HuH-7 (cell line): ENCODE measurements around the gene SDF2.
"Not testable (repeated sequence)": the region's sequence is repeated elsewhere in the genome, so short reads cannot be mapped to it uniquely, and the experiment has no call there.

Experiments used
- DNase-seq: peaks from one replicate; pipeline ENCODE4 v3.0.0; 2011; ENCODE audit warnings: low spot score

Gene SDF2

DNA sequence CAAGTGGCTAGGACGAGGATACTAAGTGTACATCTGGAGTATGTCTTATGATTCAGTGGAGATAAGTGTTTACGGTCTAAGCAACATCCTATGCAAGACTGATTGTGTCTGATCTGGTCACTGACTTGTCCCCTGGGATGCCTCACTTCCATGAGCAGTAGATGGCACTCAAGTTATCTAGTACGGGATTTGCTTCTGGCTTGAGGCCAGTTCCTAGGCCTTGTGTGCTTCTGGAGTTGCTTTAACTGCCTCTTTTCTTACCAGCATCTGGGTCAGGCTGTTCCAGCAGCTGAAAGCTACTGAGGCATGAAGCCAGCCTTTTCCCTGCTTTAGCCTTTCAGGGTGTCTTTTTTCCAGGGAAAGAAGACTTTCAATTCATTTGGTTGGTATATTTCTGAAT, 23.3 kb upstream of the SDF2 start:
- DNase-seq: peak; percentile 44

DNA sequence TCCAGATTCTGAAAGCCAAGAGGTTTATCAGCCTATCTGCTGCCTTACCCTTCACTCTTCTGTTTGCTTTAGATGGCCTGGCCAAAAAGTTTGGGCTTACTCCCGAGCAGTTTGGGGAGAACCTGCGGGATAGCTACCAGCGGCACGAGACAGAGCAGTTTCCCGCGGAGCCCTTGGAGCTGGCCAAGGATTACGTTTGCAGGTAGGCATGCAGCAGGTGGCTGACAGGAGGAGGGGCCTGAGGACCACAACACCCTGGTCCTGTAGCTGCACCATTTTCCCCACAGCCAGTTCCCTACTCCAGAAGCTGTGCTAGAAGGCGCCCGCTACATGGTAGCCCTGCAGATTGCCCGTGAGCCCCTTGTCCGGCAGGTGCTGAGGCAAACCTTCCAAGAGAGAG, 20.9 kb upstream of the SDF2 start:
- no peak for DNase-seq

DNA sequence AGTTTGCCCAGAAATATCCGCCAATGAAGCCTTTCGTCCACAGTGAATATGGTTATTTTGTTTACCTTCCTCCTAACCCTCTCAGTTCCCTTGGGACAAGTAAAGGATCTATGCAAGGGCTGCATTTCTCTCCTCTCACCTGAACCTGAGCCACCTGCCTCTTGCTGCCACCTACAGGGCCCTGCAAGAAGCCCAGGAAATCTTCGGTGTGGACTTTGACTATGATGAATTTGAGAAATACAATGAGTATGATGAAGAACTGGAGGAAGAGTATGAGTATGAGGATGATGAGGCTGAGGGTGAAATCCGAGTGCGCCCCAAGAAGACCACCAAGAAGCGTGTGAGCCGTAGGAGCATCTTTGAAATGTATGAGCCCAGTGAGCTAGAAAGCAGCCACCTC, 14.3 kb upstream of the SDF2 start:
- peak; percentile 37 for DNase-seq

DNA sequence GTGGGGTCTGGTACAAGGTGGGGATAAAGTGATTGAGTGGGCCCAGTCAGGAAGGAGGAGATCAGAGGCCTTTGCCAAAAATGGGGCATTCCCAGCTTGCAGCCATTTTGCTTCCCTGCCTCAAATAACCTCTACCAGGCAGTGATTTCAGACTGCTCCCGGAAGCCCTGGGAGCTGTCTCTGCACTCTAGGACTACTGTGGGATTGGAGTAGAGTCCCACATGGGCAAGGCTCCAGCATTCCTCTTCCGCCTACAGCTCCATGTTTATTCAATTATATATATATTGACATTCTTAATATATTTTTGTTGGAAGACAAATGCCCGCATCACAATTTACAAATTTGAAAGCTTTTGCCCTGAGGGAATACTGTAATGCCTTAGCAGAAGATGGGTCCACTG, 13.8 kb upstream of the SDF2 start:
- no peak for DNase-seq

DNA sequence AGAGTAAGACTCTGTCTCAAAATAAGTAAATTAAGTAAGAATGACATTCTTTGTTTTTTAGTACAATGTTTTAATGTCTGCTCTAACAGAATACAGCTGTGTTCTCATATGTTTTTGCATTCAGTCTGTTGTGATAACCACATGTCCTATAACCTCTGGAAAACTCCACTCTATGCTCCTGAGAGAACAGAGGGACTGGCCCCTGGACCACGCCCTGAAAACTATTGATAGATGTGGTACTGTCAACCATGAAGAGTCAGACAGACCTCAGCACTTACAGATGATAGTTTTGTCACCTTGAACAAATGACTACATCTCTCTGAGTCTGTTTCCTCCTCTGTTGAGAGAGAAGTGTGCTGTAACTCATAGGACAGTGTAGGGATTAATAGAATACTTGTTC, 8.2 kb upstream of the SDF2 start:
- DNase-seq: no peak

DNA sequence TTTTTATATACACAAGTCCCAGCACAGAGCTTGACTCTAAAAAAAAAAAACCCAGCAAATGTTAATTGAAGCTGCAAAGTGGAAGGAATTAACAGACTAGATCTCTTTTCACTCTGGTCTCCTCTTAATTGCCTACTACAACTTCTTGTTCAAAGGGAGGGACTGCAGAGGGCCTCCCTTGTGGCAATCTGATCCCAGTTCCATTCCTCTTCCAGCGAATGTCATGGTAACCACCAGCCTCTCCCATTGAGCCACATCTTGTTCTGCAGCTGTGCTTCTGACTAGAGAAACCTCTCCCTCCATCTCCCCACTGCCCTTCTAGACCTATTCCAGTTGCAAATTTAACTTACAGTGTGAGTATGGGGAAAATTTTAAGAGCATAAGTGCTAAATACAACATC, 6.2 kb upstream of the SDF2 start:
- DNase-seq: no peak

DNA sequence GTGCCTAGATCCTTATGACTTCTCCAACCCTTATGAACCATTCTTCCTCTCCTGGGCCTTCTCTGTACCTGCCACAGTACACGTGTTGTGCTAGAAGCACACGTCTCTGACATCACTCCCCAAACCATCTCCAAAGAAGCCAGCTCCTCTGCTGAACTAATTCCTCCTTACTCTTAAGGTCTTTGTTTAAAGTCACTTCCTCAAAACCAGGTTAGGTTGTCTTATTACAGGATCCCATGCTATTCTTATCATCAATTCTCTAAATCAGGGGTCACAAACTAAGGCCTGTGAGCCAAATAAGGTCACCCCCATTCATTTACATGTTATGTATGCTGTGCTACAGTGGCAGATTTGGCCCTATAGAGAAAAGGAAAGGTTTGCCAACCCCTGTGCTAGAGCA, 4.3 kb upstream of the SDF2 start:
- no peak for DNase-seq

DNA sequence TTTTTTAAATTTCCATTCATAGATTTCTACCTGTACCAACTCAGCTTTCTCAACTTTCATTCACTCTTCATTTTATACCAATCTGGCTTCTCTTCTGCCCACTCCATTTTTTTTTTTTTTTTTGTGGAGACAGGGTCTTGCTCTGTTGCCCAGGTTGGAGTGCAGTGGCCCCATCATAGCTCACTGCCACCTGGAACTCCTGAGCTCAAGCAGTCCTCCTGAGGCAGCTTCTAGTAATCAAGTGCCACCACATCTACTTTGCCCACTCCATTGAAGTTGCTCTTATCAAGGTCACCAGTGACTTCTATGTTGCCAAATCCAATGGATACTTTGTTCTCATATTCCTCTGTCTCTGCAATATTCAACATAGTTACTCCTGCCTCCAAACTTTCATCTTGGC, 2.0 kb upstream of the SDF2 start:
- no peak for DNase-seq

DNA sequence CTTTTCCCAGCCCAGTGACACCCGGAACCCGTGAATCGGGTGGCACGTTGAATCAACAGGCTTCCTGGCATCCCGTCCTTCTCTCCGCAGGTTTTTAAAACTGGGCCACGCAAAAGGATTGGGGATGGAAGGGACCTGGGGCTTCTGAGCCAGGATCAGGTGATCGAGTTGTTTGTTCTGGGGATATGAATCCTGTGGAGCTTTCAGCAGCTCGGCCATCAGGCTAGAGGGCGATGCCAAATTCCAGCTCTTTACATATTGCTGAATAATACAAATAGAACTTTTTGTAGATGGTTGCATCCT, 772 bp upstream of the SDF2 start:
- DNase-seq: no peak

DNA sequence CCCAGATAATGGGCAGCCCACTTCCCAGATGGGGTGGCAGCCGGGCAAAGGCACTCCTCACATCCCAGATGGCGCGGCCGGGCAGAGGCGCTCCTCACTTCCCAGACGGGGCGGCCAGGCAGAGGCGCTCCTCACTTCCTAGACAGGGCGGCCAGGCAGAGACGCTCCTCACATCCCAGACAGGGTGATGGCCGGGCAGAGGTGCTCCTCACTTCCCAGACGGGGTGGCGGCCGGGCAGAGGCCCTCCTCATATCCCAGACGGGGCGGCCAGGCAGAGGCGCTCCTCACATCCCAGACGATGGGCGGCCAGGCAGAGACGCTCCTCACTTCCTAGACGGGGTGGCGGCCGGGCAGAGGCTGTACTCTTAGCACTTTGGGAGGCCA, 2.2 kb downstream of the SDF2 start:
- DNase-seq: not testable (repeated sequence)

DNA sequence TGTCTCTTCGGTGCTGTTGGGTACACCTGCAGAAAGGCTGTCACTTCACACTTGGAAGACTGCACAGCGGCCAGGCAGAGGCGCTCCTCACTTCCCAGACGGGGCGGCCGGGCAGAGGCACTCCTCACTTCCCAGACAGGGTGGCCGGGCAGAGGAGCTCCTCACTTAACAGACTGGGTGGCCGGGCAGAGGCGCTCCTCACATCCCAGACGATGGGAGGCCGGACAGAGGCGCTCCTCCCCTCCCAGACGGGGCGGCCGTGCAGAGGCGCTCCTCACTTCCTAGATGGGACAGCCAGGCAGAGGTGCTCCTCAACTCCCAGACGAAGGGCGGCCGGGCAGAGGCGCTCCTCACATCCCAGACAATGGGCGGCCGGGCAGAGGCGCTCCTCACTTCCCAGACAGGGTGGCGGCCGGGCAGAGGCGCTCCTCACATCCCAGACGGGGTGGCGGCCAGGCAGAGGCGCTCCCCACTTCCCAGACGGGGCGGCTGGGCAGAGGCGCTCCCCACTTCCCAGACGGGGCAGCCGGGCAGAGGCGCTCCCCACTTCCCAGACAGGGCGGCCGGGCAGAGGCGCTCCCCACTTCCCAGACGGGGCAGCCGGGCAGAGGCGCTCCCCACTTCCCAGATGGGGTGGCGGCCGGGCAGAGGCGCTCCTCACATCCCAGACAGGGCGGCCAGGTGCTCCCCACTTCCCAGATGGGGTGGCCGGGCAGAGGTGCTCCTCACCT, 2.8 kb downstream of the SDF2 start:
- DNase-seq: not testable (repeated sequence)

DNA sequence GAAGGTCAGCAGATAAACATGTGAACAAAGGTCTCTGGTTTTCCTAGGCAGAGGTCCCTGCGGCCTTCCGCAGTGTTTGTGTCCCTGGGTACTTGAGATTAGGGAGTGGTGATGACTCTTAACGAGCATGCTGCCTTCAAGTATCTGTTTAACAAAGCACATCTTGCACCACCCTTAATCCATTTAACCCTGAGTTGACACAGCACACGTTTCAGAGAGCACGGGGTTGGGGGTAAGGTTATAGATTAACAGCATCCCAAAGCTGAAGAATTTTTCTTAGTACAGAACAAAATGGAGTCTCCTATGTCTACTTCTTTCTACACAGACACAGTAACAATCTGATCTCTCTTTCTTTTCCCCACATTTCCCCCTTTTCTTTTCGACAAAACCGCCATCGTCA, 3.4 kb downstream of the SDF2 start:
- DNase-seq: not testable (repeated sequence)

DNA sequence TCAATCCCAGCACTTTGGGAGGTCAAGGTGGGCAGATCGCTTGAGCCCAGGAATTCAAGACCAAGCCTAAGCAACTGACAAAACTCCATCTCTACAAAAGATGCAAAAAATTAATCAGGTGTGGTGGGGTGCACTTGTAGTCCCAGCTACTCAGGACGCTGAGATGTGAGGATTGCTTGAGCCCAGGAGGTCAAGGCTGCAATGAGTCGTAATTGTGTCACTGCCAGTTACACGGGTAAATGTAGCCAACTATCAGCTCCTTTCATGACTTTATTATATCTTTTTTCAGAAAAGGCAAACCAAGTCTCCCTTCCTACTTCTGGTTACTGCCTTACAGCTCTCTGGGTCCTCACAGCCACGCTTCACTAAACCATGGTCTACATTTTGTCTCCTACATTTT, 4.0 kb downstream of the SDF2 start:
- no peak for DNase-seq

DNA sequence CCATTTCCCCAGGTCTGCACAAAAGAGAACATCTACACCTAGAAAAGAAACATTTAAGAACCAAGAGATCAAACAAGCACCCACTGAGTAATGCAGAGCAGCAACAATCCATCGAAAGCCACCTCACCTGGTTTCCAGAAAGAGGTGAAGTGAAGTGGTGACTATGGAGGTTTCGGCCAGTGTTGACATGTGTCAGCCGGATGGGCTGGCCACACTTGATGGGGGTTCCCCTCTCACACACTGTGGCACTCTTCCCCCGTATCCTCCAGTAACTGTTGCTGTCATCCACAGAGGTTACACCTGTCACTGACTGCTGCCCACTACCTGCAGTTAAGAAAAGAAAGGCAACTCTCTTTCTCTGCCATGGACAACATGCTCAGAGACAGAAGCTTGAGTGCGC, 6.5 kb downstream of the SDF2 start:
- DNase-seq: no peak

DNA sequence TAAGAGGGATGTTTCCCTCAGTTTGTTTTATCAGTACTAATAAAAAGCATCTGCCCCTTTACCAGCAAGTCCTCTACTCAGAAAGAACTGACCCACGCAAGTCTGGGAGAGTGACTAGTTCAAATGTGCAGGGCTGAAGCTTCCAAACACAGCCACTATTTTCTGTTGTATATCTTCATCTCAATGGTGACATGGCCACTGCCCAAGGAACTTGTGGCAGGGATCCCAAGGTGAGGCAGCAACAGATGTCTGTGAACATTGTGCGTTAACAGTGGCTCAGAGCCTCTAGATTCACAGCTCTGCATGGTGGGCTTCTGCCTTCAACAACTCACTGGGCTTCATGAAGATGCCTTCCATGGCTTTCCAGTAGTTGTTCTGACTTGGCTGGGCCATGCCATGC, 13.0 kb downstream of the SDF2 start:
- no peak for DNase-seq

DNA sequence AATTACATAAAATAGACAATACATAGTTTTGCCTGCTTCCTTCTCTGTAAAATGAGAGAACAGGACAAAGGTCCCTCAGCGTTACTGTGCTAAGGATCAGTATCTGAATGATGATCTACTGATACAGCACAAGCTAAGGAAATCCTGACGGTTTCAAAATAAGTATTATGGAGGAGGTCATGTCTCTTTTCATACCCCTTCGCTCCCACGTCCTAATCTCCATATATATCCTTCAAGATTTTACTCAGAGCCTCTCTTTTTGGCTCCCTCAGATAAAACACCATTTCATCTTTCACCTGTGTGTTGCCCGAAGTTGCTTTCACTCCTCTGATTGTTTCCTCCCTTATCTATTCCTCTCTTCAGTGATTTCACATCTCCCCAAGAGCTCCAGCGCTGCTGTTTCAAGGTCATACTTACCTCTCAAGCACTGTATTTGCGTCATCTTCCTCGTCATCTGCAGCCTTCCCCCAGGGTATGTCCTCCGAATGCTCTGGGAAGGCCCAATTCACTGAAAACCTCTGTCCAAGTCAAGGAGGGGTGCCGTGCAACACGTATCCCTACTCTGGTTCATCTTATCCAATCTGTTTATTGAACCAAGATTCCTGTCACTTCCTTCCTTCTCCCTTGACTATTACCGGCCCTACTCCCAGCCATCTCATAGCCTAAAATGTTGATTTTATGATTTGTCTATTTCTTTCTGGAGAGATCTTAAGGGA, 15.5 kb downstream of the SDF2 start:
- no peak for DNase-seq

DNA sequence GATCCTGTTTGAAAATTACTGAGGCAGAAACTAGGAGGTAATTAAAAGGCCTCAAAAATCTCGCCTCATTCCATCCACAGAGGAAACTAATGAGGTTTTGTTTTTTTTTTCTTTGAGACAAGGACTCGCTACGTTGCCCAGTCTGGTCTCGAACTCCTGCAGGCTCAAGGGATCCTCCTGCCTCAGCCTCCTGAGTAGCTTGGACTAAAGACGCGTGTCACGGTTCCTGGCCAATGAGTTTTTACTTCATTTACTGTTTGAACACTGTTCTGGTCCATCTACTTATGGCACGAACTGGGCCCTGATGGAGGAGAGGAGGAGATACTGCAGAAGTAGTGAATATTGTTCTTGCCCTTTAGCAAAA, 16.1 kb downstream of the SDF2 start:
- no peak for DNase-seq

DNA sequence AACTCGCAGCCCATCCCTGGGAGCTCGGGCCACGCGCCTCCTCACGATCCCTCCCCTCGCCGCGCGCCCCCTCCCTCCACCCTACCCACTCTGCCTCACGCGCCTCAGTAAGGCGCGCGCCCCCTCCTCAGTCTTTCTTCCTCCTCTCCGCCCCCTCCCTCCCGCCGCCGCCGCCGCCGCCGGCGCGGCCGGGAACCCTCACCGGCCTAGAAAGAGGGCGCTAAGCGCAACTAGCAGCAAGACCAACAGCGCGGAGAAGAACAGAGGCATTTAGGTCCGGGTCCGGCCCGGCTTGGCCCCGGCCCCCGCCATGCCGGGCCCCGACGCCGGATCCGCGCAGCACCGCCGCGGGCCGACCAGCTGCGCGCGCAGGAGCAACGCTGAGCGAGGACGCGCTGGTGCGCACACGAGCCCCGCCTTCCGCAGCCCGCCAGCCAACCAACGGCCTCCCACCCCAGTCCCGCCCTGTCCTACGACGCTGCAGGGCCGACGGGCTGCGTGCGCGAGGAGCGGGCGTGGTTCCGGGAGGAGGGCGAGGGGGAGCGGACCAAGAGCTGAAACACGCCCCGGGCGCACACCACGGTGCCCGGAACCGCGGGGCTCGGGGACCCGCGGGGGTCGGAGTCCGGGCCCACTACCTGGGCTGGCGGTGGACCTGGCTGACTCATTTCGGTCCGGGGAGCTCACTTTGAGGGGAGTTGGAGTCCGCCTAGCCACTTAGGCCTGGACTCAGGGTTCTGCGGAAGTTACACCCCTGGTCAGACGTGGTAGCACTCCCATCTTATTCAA, 16.7 kb downstream of the SDF2 start, which contains the start of gene BLTP2:
Gene BLTP2 (minus strand): TSS at position 372 of the 789 bp plus-strand sequence. CDS start 102 bp downstream, at position 270.
- peak; percentile 97 for DNase-seq

DNA sequence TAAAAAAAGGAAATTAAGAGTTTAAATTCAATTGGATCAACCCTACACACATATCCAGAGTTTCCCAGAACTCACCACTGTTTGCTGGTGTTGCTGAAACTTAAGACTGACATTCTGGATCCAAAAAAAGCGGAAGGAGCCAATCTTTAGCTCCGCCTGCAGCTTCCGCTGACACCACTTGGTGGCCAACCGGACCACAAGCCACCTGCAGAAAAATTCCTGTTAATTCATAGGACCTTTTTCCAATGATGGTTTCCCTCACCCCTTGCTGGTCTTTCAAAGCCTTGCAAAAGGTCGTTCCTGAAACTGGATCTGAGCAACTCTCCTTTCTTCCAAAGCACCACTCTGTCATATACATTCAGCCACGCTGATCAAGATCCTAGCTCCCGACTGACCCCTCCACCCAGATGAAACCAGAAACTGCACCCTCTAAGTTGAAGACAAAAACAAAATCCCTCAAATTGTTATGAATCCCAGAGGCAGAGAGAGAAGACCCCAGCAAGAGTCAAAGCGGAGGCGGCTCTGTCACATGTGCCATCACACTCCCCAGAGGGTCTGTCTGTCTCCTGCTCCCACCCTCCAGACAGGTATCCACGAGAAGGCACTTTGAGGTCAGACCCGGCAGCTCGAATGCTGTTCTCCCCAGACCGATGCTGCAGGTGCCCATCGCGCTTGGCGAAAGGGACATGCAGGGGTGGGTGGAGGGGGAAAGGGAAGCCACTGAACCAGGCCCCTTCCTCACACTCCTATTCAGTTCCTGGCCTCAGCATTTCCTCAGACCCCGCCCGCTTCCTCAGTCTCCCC, 17.5 kb downstream of the SDF2 start:
- DNase-seq: peak; percentile 72

DNA sequence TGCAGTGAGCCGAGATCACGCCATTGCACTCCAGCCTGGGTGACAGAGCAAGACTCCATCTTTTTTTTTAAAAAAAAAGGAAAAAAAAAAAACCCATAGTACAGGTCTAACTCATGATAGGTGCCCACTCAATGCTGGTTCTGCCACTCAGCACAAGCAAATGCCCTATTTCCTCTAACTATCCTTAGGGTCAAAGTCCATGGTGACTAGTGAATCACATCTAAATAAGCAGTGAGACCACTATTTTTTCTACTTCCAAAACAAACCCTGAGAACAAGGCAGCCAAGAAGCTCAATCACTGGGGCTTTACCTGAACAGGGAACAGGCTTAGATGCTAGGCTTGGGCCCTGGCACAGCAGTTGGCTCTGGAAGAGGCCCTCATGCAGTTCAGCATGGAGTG, 20.1 kb downstream of the SDF2 start:
- no peak for DNase-seq

DNA sequence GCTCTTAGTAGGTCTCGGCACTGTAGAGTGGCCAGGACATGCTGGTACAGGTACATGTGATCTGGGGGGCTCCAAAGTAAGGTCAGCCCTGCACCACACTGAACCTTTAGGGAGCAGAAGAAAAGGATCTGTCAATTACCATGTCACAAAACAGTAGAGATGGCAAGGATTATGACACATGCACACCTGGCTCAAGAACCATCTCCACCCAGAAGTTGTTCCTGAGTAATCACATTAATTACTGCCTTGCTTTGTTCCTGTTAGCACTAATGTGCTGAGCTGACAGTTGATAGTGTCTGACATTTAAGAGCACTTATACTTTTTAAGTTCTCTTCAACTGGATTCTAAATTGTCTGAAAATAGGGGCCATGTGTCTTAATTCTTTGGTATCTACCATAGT, 26.2 kb downstream of the SDF2 start:
- DNase-seq: no peak

DNA sequence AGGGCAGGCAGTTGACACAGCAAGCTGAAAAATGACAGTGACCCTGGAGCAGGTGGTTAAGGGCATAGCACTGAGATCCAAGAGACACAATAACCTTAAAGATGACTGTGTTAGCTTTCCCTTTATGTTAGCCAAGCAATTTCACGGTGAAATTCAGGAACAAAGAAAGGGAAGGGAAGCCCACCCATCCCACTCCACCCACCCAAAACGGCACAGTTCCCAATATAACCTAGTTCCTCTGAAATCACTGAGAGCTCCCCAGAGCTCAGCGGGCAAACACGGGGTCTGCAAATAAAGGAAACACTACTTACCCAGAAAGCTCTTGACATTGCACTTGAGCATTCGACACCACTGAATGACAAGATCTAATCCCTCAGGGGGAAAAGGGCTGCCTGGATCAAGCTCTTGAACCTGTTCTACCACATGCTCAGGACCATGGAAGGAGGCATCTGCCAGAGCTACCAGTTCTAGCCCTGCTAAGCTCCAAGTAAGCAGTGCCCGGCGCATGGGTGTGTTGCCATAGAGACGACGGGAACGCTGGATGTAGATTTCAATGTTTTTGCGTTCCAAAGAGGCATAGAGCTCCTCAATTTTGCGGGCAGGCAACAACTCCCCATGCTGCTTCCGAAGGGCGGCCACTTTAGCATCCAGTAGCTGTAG, 27.4 kb downstream of the SDF2 start:
- no peak for DNase-seq
